HG03571 (cell line): ENCODE data around the gene OR5AP2.
"Not testable (repeated sequence)": the region's sequence is repeated elsewhere in the genome, so short reads cannot be mapped to it uniquely, and the experiment has no call there.

Source experiments
- ATAC-seq: cut with Tn5 transposase; IDR thresholded peaks from one replicate; pipeline ENCODE4 v1.9.1; 2021; ENCODE audit not compliant: unreplicated experiment

The OR5AP2 gene

DNA sequence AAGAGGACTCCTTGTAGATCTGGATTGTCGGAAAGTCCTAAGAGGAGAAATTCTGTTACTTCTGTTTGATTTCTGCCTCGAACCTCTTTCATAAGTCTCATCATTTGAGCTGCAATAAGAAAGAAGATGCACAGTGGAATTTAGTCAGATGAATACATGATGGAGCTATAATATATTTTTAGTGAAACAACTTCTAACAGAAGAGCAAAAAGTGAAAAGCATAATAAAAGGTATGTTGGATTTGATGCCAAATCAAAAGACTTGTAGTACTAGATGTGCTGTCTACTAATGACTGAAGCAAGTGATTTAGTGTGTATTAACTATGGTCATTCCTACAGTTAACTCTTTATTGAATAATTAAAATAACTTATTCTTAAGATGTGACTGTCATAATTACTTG is at the start of gene OR5AP2:
OR5AP2 (minus strand) TSS at position 101 of the 400 bp plus-strand sequence; CDS start at position 101, 0 bp downstream.
- no peak for ATAC-seq

GRCh38 chr11:56691179-56691578 is 48.9 kb upstream of the OR5AP2 start:
- not testable (repeated sequence) for ATAC-seq

DNA sequence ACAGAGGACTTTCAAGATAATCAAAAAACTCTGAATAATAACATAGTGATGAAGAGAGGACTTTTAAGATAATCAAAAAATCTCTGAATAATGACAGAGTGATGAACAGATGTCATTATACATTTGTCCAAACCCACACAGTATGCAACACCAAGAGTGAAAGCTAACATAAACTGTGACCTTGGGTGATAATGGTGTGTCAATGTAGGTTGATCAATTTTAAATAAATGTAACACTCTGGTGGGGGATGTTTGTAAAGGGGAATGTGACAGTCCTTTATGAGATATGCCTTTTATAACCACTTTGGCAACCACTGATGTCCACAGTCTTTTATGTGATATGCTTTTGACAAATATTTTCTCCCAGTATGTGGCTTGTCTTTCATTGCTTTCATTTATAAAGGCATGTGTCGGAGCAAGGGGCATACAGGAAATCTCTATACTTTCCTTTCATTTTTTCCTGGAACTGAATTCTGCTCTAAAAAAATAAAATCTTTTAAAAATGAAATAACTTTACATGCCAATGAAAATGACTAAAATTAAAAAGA is 46.4 kb upstream of the OR5AP2 start:
- ATAC-seq = no peak

GRCh38 chr11:56670984-56671383 is 28.7 kb upstream of the OR5AP2 start:
- no peak for ATAC-seq

- no peak for ATAC-seq
Observed at GRCh38 chr11:56663386-56663785, 21.1 kb upstream of the OR5AP2 start, which contains the start of gene OR5AR1. OR5AR1 (plus strand) TSS chr11:56663686; CDS start chr11:56663686, 0 bp downstream.

DNA sequence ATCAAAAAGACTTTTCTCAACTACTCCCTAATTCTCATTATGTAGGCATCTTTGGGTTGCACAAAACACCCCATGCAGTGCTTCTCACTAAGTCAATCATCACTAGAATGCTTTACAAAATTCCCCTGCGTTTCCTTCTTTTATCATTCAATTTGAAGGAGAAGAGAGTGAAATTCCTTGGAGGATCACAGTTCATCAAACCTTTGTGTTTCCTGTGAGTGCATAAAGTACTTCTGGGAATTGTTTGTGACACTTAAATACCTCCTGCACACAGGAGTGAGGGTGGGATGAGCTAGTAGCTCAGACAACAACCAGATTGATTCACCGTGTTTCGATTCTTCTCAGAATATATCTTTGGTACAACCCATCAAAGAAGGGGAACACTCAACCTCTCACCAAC is 17.5 kb upstream of the OR5AP2 start:
- no peak for ATAC-seq

- ATAC-seq = no peak
Observed at GRCh38 chr11:56637500-56637899, 4.7 kb downstream of the OR5AP2 start.

DNA sequence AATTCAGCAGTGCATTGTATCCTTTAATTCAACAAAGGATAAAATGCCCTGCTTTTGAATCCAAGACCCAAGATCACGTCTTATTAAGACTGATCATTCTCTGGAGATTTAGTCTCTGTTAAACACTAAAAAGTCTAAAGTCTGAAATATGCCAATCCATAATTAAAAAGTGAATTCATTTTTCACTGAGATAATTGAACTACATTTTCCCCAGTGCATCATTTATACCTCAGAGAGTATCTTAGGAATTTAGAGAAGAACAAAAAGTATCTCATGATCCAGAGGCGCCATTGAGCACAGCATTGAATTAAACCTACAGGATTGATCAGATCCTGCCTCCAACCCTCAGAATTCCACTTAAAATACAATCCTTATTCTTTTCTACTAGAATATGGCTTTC is 5.4 kb downstream of the OR5AP2 start:
- no peak for ATAC-seq

DNA sequence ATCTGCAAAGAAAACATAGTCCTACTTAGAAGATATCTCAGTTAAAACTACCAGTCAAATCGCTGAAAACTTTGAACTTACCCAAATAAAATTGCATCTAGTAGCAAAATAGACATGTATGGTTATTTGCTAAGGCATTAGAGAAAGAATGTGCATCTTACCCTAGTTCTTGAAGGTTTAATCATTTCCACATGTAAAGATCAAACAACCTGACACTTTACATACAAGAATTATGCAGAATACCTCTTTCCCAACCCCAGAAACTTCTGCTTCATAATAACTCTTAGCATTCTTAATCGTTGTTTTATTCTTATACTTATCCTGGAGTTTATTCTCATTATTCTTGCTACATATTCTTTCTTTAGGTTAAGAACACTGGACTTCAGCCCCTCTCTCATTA is 9.9 kb downstream of the OR5AP2 start:
- no peak for ATAC-seq

DNA sequence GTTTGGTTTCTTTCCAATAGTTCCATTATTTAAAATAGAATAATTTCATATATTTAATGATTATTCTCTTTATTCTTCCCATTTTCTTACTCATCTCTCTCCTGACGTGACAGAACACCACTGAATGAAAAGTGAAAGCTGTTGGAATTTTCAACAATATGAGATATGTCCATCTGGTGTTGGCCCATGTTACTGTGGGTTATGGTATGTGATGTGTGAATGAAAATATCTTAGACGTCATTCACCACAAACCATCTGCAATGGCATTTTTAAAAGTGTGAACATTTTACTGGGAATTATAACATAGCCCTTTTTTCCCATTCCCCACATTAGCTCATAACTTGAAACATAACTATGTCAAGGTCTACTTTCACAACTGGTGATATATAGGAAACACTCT is 16.3 kb downstream of the OR5AP2 start:
- no peak for ATAC-seq

DNA sequence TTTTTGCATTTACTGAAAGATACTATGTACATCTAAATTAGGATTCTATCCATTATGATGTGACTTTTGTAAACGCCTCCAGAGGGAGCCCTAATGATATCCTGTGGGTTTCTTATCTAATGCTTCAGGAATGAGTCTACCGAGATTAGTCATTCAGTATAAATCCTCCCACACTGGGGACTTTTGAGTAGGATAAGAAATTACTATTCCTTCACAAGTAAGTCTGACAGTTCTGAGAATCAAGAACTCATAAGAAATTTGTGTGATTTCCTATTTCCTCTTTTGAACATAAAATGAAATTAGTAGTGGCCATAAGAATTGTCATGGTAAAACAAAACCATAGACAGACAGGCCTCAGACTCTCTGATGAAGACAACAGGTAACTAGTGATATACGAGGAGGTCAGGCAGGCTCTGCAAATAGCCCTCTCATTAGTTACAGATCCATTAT is 17.6 kb downstream of the OR5AP2 start:
- ATAC-seq = no peak

DNA sequence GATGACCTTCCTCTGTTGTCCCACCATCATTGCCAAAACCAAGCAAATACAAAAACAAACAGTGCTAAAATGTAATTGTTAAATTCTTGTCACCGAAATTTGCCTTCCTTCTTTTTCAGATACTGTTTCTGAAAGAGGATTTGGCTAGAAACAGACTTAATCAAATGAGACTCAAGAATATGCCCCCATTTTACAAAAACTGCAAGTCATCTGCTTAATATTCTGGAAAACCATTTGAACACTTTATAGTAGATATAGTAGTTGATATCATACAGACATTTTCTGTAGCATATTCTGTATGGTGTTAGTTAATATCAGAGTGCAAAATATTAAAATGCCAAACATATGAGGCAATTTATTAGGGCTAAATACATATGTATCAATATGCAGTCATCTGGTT is 31.1 kb downstream of the OR5AP2 start:
- ATAC-seq = no peak

- ATAC-seq = not testable (repeated sequence)
Observed at GRCh38 chr11:56592088-56592717, 50.0 kb downstream of the OR5AP2 start.
